Endothelial cell of umbilical vein (primary cell): ENCODE data around the gene PRSS56. TPM values are rescaled to one million over a fixed set of nuclear protein-coding genes. Genes with fewer than 3 reads are reported as not detected.

Experiments
- BruUV-seq: library from RNA; stranded (reverse); fragments of 400-500 nt; replicated peaks from 2 replicates; lab custom pipeline; 2021; lab: Mats Ljungman, UMichigan
- CTCF ChIA-PET: fragments of 300-600, 350-600 bp; sonication (Branson Sonifier 250); formaldehyde crosslinking; loops from one replicate; lab custom pipeline; 2021; ENCODE audit warnings: antibody characterized with exemption, inconsistent platforms; lab: Charles Lee
- POLR2A ChIA-PET: fragments of 300-600, 350-600 bp; sonication (Branson Sonifier 250); formaldehyde crosslinking; loops from one replicate; lab custom pipeline; 2021; ENCODE audit warnings: antibody characterized with exemption, inconsistent platforms; lab: Charles Lee
- DNase-seq: peaks from one replicate; pipeline ENCODE4 v3.0.0-alpha.2; 2011; ENCODE audit warnings: low read depth, low spot score
- FAIRE-seq: peaks from 2 replicates; lab custom pipeline; 2011; peaks lifted over from hg19 to GRCh38; lab: Jason Lieb, UNC
- H2AFZ ChIP-seq: 2 replicates; pipeline ENCODE4 v1.6.0; 2012; ENCODE audit warnings: low read depth, low read length, control low read depth, inconsistent platforms
- H3K27ac ChIP-seq: 2 replicates; pipeline ENCODE4 v1.5.1; 2011; ENCODE audit warnings: low read depth, mild to moderate bottlenecking, control low read depth, low read length, moderate library complexity; ENCODE audit not compliant: insufficient read depth
- H3K27me3 ChIP-seq, 2 experiments: 2 replicates each; pipeline versions ENCODE4 v1.6.0 to v1.6.1; 2011; ENCODE audit warnings: low read length in 2 of 2, mixed read lengths in 1 of 2; ENCODE audit not compliant: control insufficient read depth in 2 of 2, insufficient read depth in 2 of 2
- H3K36me3 ChIP-seq, 2 experiments: 2 replicates in 1 of 2; 3 replicates in 1 of 2; pipeline ENCODE4 v1.5.1; 2011; ENCODE audit warnings: low read length in 2 of 2, mild to moderate bottlenecking in 1 of 2, moderate library complexity in 1 of 2; ENCODE audit not compliant: control insufficient read depth in 2 of 2, insufficient read depth in 2 of 2; ENCODE audit errors: extremely low read depth in 1 of 2
- H3K4me1 ChIP-seq: 3 replicates; pipeline ENCODE4 v1.5.1; 2011; ENCODE audit warnings: mild to moderate bottlenecking, low read length; ENCODE audit not compliant: control insufficient read depth, insufficient read depth; ENCODE audit errors: extremely low read depth
- H3K4me2 ChIP-seq: 2 replicates; pipeline ENCODE4 v1.6.1; 2011; ENCODE audit warnings: low read length, control low read depth, mixed read lengths; ENCODE audit not compliant: insufficient read depth
- H3K4me3 ChIP-seq, 3 experiments: fragments of 200-600 bp in 1 of 3; sonication (generic), shearing (Covaris generic) in 1 of 3; replicated peaks in 1 of 3; 2 replicates each; pipeline ENCODE4 v1.5.1; 2011 to 2016; ENCODE audit warnings: control low read depth in 3 of 3, low read length in 3 of 3, mild to moderate bottlenecking in 2 of 3, inconsistent platforms in 1 of 3, low read depth in 1 of 3, moderate library complexity in 1 of 3; ENCODE audit not compliant: insufficient read depth in 1 of 3
- H3K79me2 ChIP-seq: 2 replicates; pipeline ENCODE4 v1.6.0; 2012; ENCODE audit warnings: low read length, inconsistent platforms; ENCODE audit not compliant: control insufficient read depth, insufficient read depth
- H3K9ac ChIP-seq: replicated peaks from 2 replicates; pipeline ENCODE3; 2011; ENCODE audit warnings: low read length, control low read depth; ENCODE audit not compliant: insufficient read depth; ENCODE audit errors: extremely low read depth
- H3K9me1 ChIP-seq: replicated peaks from 3 replicates; pipeline ENCODE4 v1.6.0; 2011; ENCODE audit warnings: mild to moderate bottlenecking, low read length; ENCODE audit not compliant: control insufficient read depth, insufficient read depth; ENCODE audit errors: extremely low read depth
- H3K9me3 ChIP-seq: replicated peaks from 2 replicates; pipeline ENCODE4 v1.5.1; 2012; ENCODE audit warnings: low read length, inconsistent platforms; ENCODE audit not compliant: control insufficient read depth, insufficient read depth
- H4K20me1 ChIP-seq: replicated peaks from 2 replicates; pipeline ENCODE3; 2011; ENCODE audit warnings: mild to moderate bottlenecking, low read length; ENCODE audit not compliant: control insufficient read depth, insufficient read depth; ENCODE audit errors: extremely low read depth
- EZH2 ChIP-seq: IDR thresholded peaks from 2 replicates; pipeline ENCODE4 v1.6.1; 2012; ENCODE audit warnings: borderline replicate concordance, low read depth, mild to moderate bottlenecking, moderate library complexity, low read length, inconsistent platforms; ENCODE audit not compliant: severe bottlenecking
- FOS ChIP-seq: IDR thresholded peaks from 2 replicates; pipeline ENCODE4 v1.6.1; 2011; ENCODE audit warnings: mild to moderate bottlenecking, low read length, moderate library complexity, borderline replicate concordance; ENCODE audit not compliant: insufficient read depth
- GATA2 ChIP-seq: IDR thresholded peaks from 2 replicates; pipeline ENCODE4 v1.7.0; 2011; ENCODE audit warnings: low read depth, mild to moderate bottlenecking, moderate library complexity, mixed read lengths, low read length; ENCODE audit not compliant: insufficient read length, insufficient read depth
- JUN ChIP-seq: IDR thresholded peaks from 2 replicates; pipeline ENCODE4 v1.6.1; 2011; ENCODE audit warnings: borderline replicate concordance, low read depth; ENCODE audit not compliant: insufficient read length, insufficient read depth
- MAX ChIP-seq: IDR thresholded peaks from 2 replicates; pipeline ENCODE4 v1.6.1; 2011; ENCODE audit not compliant: insufficient read depth, insufficient read length
- MYC ChIP-seq: IDR thresholded peaks from one replicate; pipeline ENCODE4 v1.6.1; 2011; ENCODE audit warnings: mild to moderate bottlenecking, low read depth, low read length
- POLR2A ChIP-seq: IDR thresholded peaks from 2 replicates; pipeline ENCODE4 v1.6.1; 2012; ENCODE audit warnings: low read depth, mild to moderate bottlenecking, control low read depth, low read length
- POLR2AphosphoS5 ChIP-seq: IDR thresholded peaks from 2 replicates; pipeline ENCODE4 v1.6.1; 2012; ENCODE audit warnings: low read depth, mild to moderate bottlenecking, control low read depth, low read length, moderate library complexity; ENCODE audit not compliant: insufficient read depth
- dilution Hi-C: fragments of 300-500 bp; cut with MboI; formaldehyde crosslinking; loops from one replicate; pipeline ENCODE4 v1.15.0; 2019; ENCODE audit warnings: low sequenced_read_pairs; ENCODE audit not compliant: extremely low pct_ligation_motif_present
- intact Hi-C: fragments of 100-400 bp; cut with micrococcal nuclease; formaldehyde crosslinking; loops from one replicate; pipeline ENCODE4 v1.10.0; 2022
- polyA plus RNA-seq, 4 experiments: library from polyadenylated mRNA; depleted of rRNA in 3 of 4; stranded (reverse) in 3 of 4; unstranded in 1 of 4; fragments of >200 nt; gene quantifications; 2 replicates each; pipeline versions ENCODE4 v1.2.1 to v1.2.3, GENCODE V29; 2011 to 2012; ENCODE audit warnings: missing spikeins in 1 of 4
- total RNA-seq: library from RNA; stranded (reverse); gene quantifications from 2 replicates; pipeline ENCODE4 v1.2.3, GENCODE V29; 2021
- TF ChIP-seq, protein P1 (sequence below), 2 donors: IDR thresholded peaks; 1 replicate in 1 of 2; 2 replicates in 1 of 2; pipeline ENCODE4 v1.5.1; 2011; ENCODE audit warnings: low read length in 2 of 2, mild to moderate bottlenecking in 2 of 2, moderate library complexity in 2 of 2, control low read depth in 1 of 2, inconsistent platforms in 1 of 2, low read depth in 1 of 2; ENCODE audit not compliant: insufficient read depth in 1 of 2; ENCODE audit errors: extremely low read depth in 1 of 2

PRSS56 gene
- total and polyA plus RNA-seq, 2 donors (not counting 3 experiments of a cell fraction or from before 2014, with no cell fraction given) = not detected

GRCh38 chr2:232494542-232494941 lies 25.6 kb upstream of the PRSS56 start:
- FAIRE-seq (no peak), DNase-seq (no peak)
- Histone ChIP-seq H3K4me3 (no peak overlapping the region), H3K27me3 (peaks cover 0 to 2% of the 10 kb centered on the region in 2 experiments), H3K27ac (no peak overlapping the region), H3K9me1 (no peaks in the 10 kb centered on the region), H3K9me3 (no peaks in the 10 kb centered on the region), H3K9ac (no peak overlapping the region), H3K4me1 (no peaks in the 10 kb centered on the region), H3K36me3 (no peaks in the 10 kb centered on the region), H2AFZ (no peak overlapping the region), H4K20me1 (no peaks in the 10 kb centered on the region), H3K79me2 (no peaks in the 10 kb centered on the region), H3K4me2 (no peak overlapping the region)
- TF ChIP-seq JUN (no peak), FOS (no peak), EZH2 (no peak), GATA2 (no peak), MAX (no peak), POLR2A (no peak), MYC (no peak), POLR2AphosphoS5 (no peak)
- TF ChIP-seq, protein P1, sequence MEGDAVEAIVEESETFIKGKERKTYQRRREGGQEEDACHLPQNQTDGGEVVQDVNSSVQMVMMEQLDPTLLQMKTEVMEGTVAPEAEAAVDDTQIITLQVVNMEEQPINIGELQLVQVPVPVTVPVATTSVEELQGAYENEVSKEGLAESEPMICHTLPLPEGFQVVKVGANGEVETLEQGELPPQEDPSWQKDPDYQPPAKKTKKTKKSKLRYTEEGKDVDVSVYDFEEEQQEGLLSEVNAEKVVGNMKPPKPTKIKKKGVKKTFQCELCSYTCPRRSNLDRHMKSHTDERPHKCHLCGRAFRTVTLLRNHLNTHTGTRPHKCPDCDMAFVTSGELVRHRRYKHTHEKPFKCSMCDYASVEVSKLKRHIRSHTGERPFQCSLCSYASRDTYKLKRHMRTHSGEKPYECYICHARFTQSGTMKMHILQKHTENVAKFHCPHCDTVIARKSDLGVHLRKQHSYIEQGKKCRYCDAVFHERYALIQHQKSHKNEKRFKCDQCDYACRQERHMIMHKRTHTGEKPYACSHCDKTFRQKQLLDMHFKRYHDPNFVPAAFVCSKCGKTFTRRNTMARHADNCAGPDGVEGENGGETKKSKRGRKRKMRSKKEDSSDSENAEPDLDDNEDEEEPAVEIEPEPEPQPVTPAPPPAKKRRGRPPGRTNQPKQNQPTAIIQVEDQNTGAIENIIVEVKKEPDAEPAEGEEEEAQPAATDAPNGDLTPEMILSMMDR (IDR thresholded peaks at IDR 0.05; ENCODE audit: extremely low read depth in 1 of 2, insufficient read depth in 1 of 2, low read depth in 1 of 2, low read length in 2 of 2) = no peak
- dilution Hi-C loops (no loop called here), intact Hi-C loops (no loop called here)
- no TSS peak for BruUV-seq
- POLR2A ChIA-PET = no interaction called here
- CTCF ChIA-PET = no interaction called here
